ENCODE data around the gene SEMA6D.

DNA sequence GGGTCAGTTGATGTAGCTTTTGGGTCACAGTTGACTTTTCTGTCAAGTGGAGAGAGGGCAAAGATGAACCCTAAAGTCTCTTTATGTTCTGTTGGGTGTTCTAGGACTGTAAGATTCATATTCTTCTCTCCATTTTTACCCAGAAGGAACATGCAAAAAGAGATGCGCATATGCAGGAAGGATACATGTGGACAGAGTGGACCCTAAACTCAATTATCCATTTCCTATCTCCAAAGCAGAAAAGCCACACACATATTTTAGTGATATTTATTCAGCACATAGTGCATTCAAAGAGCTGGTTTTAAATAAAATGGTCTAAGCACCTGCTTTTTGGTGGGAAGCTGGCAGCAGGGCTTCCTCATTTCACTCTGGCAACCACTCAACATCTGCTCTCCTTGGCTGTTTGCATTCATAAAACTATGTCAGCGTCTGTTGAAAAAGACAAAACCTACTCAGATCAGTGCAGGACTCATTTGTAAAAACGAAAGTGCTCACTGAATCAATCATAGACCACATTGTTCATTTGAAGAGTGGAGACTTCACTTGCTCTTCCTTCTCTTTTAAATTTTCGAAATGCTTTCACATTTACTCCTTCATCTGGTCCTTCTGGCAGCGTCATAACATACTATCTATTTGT is 96.6 kb downstream of the SEMA6D start:
- no peak for TF ChIP-seq POLR2A (IDR thresholded peaks at IDR 0.05)
- TF ChIP-seq, protein P1, sequence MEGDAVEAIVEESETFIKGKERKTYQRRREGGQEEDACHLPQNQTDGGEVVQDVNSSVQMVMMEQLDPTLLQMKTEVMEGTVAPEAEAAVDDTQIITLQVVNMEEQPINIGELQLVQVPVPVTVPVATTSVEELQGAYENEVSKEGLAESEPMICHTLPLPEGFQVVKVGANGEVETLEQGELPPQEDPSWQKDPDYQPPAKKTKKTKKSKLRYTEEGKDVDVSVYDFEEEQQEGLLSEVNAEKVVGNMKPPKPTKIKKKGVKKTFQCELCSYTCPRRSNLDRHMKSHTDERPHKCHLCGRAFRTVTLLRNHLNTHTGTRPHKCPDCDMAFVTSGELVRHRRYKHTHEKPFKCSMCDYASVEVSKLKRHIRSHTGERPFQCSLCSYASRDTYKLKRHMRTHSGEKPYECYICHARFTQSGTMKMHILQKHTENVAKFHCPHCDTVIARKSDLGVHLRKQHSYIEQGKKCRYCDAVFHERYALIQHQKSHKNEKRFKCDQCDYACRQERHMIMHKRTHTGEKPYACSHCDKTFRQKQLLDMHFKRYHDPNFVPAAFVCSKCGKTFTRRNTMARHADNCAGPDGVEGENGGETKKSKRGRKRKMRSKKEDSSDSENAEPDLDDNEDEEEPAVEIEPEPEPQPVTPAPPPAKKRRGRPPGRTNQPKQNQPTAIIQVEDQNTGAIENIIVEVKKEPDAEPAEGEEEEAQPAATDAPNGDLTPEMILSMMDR (IDR thresholded peaks at IDR 0.05), result no peak

Data from Peyer's patch (tissue), 4 donors.